B cell (primary cell): ENCODE data around the gene FRMD4B.

Source experiments
- EZH2 ChIP-seq: IDR thresholded peaks from 2 replicates; pipeline ENCODE4 v1.6.1; 2012; ENCODE audit warnings: borderline replicate concordance, low read depth, mild to moderate bottlenecking, moderate library complexity, low read length; ENCODE audit not compliant: insufficient read depth, poor library complexity, severe bottlenecking
- TF ChIP-seq, protein P1 (sequence below): fragments of 200-600 bp; IDR thresholded peaks from one replicate; pipeline ENCODE4 v1.8.0; 2022; ENCODE audit warnings: antibody characterized with exemption, mild to moderate bottlenecking

DNA sequence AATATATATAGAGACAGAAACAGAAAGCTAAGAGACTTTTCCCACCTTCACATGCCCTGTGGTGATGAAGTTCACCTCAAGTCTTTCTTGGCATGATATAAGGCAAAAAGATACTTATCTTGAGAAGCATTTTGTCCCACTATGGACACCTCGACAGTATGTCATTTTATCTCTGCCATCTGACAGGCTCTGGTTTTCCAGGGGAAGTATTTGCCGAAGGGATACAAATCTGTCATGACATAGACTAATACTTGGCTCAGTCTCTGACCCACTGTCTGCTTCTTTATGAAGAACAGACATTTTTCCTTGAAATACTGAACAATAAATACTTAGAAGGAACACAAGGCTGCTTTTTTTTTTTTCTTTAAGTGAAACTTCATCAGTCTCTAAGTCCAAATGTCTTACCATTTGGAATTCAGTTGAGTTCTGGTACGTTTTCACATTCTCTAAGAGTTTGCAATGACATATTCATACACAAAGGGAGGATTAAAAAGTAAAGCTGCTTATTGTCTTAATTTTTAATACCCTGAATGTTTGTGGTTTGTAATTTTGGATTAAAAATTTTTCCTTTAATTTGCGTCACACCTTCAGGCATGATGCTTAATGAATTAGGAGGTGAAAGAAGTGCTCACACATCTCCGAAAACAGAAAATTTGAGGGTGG lies 175.7 kb downstream of the FRMD4B start:
- TF ChIP-seq, protein P1, sequence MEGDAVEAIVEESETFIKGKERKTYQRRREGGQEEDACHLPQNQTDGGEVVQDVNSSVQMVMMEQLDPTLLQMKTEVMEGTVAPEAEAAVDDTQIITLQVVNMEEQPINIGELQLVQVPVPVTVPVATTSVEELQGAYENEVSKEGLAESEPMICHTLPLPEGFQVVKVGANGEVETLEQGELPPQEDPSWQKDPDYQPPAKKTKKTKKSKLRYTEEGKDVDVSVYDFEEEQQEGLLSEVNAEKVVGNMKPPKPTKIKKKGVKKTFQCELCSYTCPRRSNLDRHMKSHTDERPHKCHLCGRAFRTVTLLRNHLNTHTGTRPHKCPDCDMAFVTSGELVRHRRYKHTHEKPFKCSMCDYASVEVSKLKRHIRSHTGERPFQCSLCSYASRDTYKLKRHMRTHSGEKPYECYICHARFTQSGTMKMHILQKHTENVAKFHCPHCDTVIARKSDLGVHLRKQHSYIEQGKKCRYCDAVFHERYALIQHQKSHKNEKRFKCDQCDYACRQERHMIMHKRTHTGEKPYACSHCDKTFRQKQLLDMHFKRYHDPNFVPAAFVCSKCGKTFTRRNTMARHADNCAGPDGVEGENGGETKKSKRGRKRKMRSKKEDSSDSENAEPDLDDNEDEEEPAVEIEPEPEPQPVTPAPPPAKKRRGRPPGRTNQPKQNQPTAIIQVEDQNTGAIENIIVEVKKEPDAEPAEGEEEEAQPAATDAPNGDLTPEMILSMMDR: no peak
- TF ChIP-seq EZH2: no peak
